Measurements from ENCODE around the gene FOXK1. TPM values are rescaled to one million over a fixed set of nuclear protein-coding genes. Genes with fewer than 3 reads are reported as not detected.

The FOXK1 gene
- total RNA-seq, 6 donors from 2014 or later: 25.1 to 40.7 (median 34.1) TPM

DNA sequence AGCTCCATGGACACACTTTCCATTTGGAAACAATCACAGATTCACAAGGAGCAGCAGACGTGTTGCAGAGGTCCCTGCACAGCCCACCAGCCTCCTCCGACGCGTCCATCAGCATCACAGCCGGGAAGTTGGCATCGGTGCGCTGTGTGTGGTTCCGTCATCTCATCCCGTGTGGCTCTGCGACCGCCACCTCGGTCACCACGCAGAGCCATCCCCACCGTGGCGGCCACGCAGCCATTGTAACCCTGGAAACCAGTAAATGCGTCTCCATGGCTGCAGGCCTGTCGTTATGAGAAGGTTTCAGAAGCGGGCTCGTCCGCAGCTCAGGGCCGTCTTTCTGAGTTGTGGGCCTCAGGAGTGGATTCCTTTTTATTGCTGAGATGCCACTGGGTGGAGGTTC lies 36.0 kb downstream of the FOXK1 start:
- DNase-seq (no peak), ATAC-seq (ENCODE audit: low FRiP score in 2 of 2) (no peak)
- peaks cover 28 to 43% (median 31%) of the 10 kb centered on the region in 4 donors for H3K4me1 ChIP-seq
- H3K36me3 ChIP-seq: peaks cover 0 to 20% (median 11%) of the 10 kb centered on the region in 4 donors
- H3K4me3 ChIP-seq: no peak overlapping the region
- 91 to 97% methylated on average over 22 of the region's 22 CpGs for WGBS, 2 donors
- H3K27ac ChIP-seq: no peak overlapping the region
- H3K9me3 ChIP-seq: no peaks in the 10 kb centered on the region
- H3K27me3 ChIP-seq: no peaks in the 10 kb centered on the region
- TF ChIP-seq, protein P1, sequence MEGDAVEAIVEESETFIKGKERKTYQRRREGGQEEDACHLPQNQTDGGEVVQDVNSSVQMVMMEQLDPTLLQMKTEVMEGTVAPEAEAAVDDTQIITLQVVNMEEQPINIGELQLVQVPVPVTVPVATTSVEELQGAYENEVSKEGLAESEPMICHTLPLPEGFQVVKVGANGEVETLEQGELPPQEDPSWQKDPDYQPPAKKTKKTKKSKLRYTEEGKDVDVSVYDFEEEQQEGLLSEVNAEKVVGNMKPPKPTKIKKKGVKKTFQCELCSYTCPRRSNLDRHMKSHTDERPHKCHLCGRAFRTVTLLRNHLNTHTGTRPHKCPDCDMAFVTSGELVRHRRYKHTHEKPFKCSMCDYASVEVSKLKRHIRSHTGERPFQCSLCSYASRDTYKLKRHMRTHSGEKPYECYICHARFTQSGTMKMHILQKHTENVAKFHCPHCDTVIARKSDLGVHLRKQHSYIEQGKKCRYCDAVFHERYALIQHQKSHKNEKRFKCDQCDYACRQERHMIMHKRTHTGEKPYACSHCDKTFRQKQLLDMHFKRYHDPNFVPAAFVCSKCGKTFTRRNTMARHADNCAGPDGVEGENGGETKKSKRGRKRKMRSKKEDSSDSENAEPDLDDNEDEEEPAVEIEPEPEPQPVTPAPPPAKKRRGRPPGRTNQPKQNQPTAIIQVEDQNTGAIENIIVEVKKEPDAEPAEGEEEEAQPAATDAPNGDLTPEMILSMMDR (IDR thresholded peaks at IDR 0.05): no peak
- TF ChIP-seq POLR2A (IDR thresholded peaks at IDR 0.05): no peak
- TF ChIP-seq EP300 (IDR thresholded peaks at IDR 0.05): no peak
- TF ChIP-seq POLR2AphosphoS5 (IDR thresholded peaks at IDR 0.05): no peak

DNA sequence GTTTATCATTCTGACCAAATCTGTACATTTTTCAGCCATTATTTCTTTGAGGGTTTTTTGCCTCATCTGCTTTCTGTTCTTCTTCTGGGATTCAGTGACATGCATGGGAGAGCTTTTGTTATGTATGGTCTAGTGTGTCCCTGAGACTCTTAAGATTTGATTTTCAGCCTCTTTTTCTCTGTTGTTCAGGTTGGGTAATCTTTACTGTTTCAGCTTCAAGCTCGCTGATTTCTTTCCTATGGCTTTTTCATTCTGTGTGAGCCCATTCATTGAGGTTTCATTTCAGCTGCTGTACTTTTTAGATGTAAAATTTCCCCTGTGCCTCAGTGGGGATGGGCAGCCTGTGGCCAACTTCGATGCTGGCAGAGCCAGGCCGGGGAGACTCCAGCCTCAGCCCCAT lies 38.1 kb downstream of the FOXK1 start:
- peaks cover 16 to 37% (median 27%) of the 10 kb centered on the region in 4 donors for H3K4me1 ChIP-seq
- DNase-seq (no peak), ATAC-seq (ENCODE audit: low FRiP score in 2 of 2) (no peak)
- no peak overlapping the region for H3K27ac ChIP-seq
- no peaks in the 10 kb centered on the region for H3K9me3 ChIP-seq
- H3K27me3 ChIP-seq: no peaks in the 10 kb centered on the region
- TF ChIP-seq POLR2AphosphoS5 (IDR thresholded peaks at IDR 0.05) (no peak), EP300 (IDR thresholded peaks at IDR 0.05) (no peak)
- H3K36me3 ChIP-seq: peaks cover 0 to 20% (median 11%) of the 10 kb centered on the region in 4 donors
- no peak overlapping the region for H3K4me3 ChIP-seq
- 97% methylated on average over 3 of the region's 3 CpGs for WGBS, 2 donors

DNA sequence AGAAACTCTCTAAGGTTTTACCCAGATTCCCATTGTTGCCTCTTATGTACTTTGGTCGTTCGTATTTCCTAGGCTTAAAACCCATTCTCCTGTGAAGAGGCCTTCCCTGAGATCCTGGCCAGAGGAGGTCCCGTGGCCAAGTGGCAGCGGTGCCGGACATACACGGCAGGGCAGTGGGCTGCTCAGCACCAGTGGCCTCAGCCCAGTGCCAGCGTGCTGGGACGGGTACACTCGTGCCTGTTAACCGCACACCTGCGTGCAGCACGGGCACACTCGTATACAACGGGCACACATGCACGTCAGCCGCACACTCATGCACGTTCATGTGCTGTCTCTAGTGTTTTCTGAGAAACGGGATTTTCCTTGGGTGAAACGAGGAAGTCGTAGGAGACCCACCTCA lies 40.2 kb downstream of the FOXK1 start:
- Histone ChIP-seq H3K9me3 (no peaks in the 10 kb centered on the region), H3K27ac (no peak overlapping the region), H3K36me3 (peaks cover 0 to 20% (median 11%) of the 10 kb centered on the region in 4 donors), H3K27me3 (no peaks in the 10 kb centered on the region), H3K4me3 (no peak overlapping the region), H3K4me1 (peaks cover 24 to 38% (median 29%) of the 10 kb centered on the region in 4 donors)
- ATAC-seq (ENCODE audit: low FRiP score in 2 of 2) (no peak), DNase-seq (peak in 1 of 2 donors; percentile 68)
- whole genome bisulfite sequencing, 2 donors: 90 to 94% methylated on average over 20 of the region's 20 CpGs
- TF ChIP-seq POLR2AphosphoS5 (IDR thresholded peaks at IDR 0.05): no peak
- no peak for TF ChIP-seq POLR2A (IDR thresholded peaks at IDR 0.05)
- TF ChIP-seq, protein P1 (IDR thresholded peaks at IDR 0.05): no peak
- no peak for TF ChIP-seq EP300 (IDR thresholded peaks at IDR 0.05)

DNA sequence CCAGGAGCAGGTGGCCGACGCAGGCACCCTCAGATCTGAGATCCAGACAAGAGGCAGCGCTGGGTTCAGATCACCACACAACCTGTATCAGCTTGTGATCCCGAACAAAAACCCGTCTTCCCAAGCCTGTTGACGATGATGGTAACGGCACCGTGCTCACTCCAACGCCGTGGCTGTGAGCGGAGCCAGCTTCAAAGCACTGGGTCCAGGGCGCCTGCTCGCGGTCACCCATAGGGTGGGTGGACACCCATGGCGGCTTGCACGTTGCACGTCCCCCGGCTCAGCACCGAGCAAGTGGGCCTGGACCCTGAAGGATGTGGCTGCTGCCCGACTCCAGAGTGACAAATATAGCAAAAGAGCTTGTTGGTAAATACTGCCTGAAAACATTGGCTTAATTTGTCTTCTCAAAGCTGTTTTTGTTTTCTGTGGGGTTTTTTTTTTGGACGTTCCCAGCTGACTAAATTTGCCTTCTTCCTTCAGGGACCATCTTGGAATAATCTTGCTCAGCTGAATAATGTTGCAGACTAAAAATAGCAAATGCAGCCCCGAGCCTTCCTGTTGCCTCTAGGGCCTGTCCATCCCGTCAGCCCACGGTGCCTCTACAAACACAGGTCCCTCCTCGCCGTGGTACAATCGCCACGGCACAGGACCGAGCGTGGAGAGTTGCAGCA lies 41.0 kb downstream of the FOXK1 start:
- H3K27me3 ChIP-seq: no peaks in the 10 kb centered on the region
- H3K27ac ChIP-seq: no peak overlapping the region
- no peak overlapping the region for H3K4me3 ChIP-seq
- ATAC-seq (ENCODE audit: low FRiP score in 2 of 2) (no peak), DNase-seq (peak in 1 of 2 donors; percentile 73)
- H3K4me1 ChIP-seq: peaks cover 27 to 44% (median 32%) of the 10 kb centered on the region in 4 donors
- WGBS, 2 donors: 63 to 84% methylated on average over 12 to 30 of the region's 30 CpGs
- H3K36me3 ChIP-seq: peaks cover 0 to 23% (median 15%) of the 10 kb centered on the region in 4 donors
- TF ChIP-seq EP300 (IDR thresholded peaks at IDR 0.05) (no peak), POLR2AphosphoS5 (IDR thresholded peaks at IDR 0.05) (no peak), POLR2A (IDR thresholded peaks at IDR 0.05) (no peak)
- TF ChIP-seq, protein P1 (IDR thresholded peaks at IDR 0.05): no peak
- H3K9me3 ChIP-seq: no peaks in the 10 kb centered on the region

DNA sequence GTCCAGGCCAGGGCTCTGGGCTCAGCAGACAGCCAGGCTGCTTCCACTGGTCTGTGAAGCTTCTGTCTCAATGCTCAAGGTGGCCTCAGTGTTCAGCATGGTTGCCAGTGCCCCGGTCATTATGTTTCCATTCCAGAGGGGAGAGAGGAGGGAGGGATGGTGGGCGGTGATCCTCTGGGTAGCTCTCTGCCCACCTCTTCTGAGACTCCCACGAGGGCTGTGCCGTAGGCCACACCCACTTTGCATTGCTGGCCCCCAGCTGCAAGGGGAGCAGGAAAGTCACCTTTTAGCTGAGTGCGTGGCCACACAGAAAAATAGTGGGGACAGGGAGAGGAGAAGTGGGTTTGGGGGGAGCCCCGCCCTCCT lies 42.5 kb downstream of the FOXK1 start:
- Histone ChIP-seq H3K9me3 (no peaks in the 10 kb centered on the region), H3K4me1 (peaks cover 27 to 45% (median 32%) of the 10 kb centered on the region in 4 donors), H3K27ac (peak overlapping the region; percentile 90 to 94 (median 92)), H3K36me3 (peaks cover 0 to 19% (median 12%) of the 10 kb centered on the region in 4 donors), H3K4me3 (peak overlapping the region; percentile 5 to 56 (median 54)), H3K27me3 (no peaks in the 10 kb centered on the region)
- TF ChIP-seq POLR2AphosphoS5 (IDR thresholded peaks at IDR 0.05): no peak
- TF ChIP-seq, protein P1 (IDR thresholded peaks at IDR 0.05): no peak
- no peak for TF ChIP-seq EP300 (IDR thresholded peaks at IDR 0.05)
- no peak for TF ChIP-seq POLR2A (IDR thresholded peaks at IDR 0.05)
- WGBS, 2 donors: 19 to 22% methylated on average over 4 to 6 of the region's 6 CpGs
- DNase-seq (no peak), ATAC-seq (ENCODE audit: low FRiP score in 2 of 2) (no peak)

All from upper lobe of left lung (tissue), 6 donors.